Stimulated activated CD4-positive, alpha-beta T cell treated with anti-CD3 and anti-CD28 coated beads, Interleukin-15, amount 100 ng/mL, for 48 hours (primary cell): Measurements from ENCODE around the gene PPTC7.
"Not testable (repeated sequence)": the region's sequence is repeated elsewhere in the genome, so short reads cannot be mapped to it uniquely, and the experiment has no call there.

Experiments
- DNase-seq, 2 donors: peaks; one replicate each; pipeline ENCODE4 v3.0.0-alpha.2; 2020; ENCODE audit warnings: low read depth in 2 of 2

The PPTC7 gene

GRCh38 chr12:110585231-110585799, 2.2 kb upstream of the PPTC7 start:
- no peak for DNase-seq

- DNase-seq: peak; percentile 52 to 59
Measured at GRCh38 chr12:110582276-110583136, 612 bp downstream of the PPTC7 start.

- no peak for DNase-seq
Measured at GRCh38 chr12:110581931-110582275, 1.2 kb downstream of the PPTC7 start.

- no peak for DNase-seq
Measured at GRCh38 chr12:110579535-110580253, 3.4 kb downstream of the PPTC7 start.

GRCh38 chr12:110578694-110579534, 4.2 kb downstream of the PPTC7 start:
- DNase-seq: peak in 1 of 2 donors; percentile 29

GRCh38 chr12:110577864-110578693, 5.0 kb downstream of the PPTC7 start:
- no peak for DNase-seq

- DNase-seq: no peak
Measured at GRCh38 chr12:110576504-110576903, 6.6 kb downstream of the PPTC7 start.

GRCh38 chr12:110575326-110575725, 7.8 kb downstream of the PPTC7 start:
- DNase-seq: no peak

GRCh38 chr12:110574717-110575230, 8.3 kb downstream of the PPTC7 start:
- DNase-seq: not testable (repeated sequence)

- no peak for DNase-seq
Measured at GRCh38 chr12:110574044-110574443, 9.1 kb downstream of the PPTC7 start.

- DNase-seq: not testable (repeated sequence)
Measured at GRCh38 chr12:110570798-110571197, 12.3 kb downstream of the PPTC7 start.

- DNase-seq: not testable (repeated sequence)
Measured at GRCh38 chr12:110569838-110570237, 13.3 kb downstream of the PPTC7 start.

- DNase-seq: no peak
Measured at GRCh38 chr12:110568752-110569151, 14.4 kb downstream of the PPTC7 start.

GRCh38 chr12:110566993-110567392, 16.1 kb downstream of the PPTC7 start:
- DNase-seq: no peak

- no peak for DNase-seq
Measured at GRCh38 chr12:110565894-110566871, 16.9 kb downstream of the PPTC7 start.

- DNase-seq: no peak
Measured at GRCh38 chr12:110564471-110564991, 18.6 kb downstream of the PPTC7 start.

- DNase-seq: no peak
Measured at GRCh38 chr12:110563702-110564470, 19.2 kb downstream of the PPTC7 start.

- not testable (repeated sequence) for DNase-seq
Measured at GRCh38 chr12:110562386-110562785, 20.7 kb downstream of the PPTC7 start.
